ACC112 (cell line): Measurements from ENCODE around the gene LAMP2.
A peak's percentile ranks its signal among the peaks of the same experiment; 100 is the strongest.
"Not testable (repeated sequence)": the region's sequence is repeated elsewhere in the genome, so short reads cannot be mapped to it uniquely, and the experiment has no call there.

Experiments used
- H2AFZ ChIP-seq: fragments of 200-600 bp; sonication (generic); one replicate; pipeline ENCODE4 v1.6.0; 2017; ENCODE audit warnings: antibody characterized with exemption, low read length; ENCODE audit not compliant: unreplicated experiment
- H3K27ac ChIP-seq: fragments of 200-600 bp; sonication (generic); 2 replicates; pipeline ENCODE4 v1.5.1; 2014; ENCODE audit warnings: low read depth, mild to moderate bottlenecking, antibody characterized with exemption, low read length, moderate library complexity
- H3K27me3 ChIP-seq: fragments of 200-600 bp; sonication (generic); 2 replicates; pipeline ENCODE4 v1.6.1; 2014; ENCODE audit warnings: mild to moderate bottlenecking, antibody characterized with exemption, low read length, moderate library complexity, mixed read lengths; ENCODE audit not compliant: insufficient read depth
- H3K36me3 ChIP-seq: fragments of 200-600 bp; sonication (generic); 2 replicates; pipeline ENCODE4 v1.6.1; 2016; ENCODE audit warnings: mild to moderate bottlenecking, antibody characterized with exemption, low read length, moderate library complexity, mixed read lengths; ENCODE audit not compliant: insufficient read depth
- H3K4me1 ChIP-seq: fragments of 200-600 bp; sonication (generic); one replicate; pipeline ENCODE4 v1.6.1; 2016; ENCODE audit warnings: low read length, mixed read lengths; ENCODE audit not compliant: insufficient read depth, unreplicated experiment, control insufficient read depth
- H3K4me3 ChIP-seq: fragments of 200-600 bp; sonication (generic); 2 replicates; pipeline ENCODE4 v1.5.1; 2014; ENCODE audit warnings: mild to moderate bottlenecking, low read depth, low read length
- H3K79me2 ChIP-seq: fragments of 200-600 bp; sonication (generic); one replicate; pipeline ENCODE4 v1.6.0; 2016; ENCODE audit warnings: low read length; ENCODE audit not compliant: control insufficient read depth, unreplicated experiment, insufficient read depth

Gene LAMP2

DNA sequence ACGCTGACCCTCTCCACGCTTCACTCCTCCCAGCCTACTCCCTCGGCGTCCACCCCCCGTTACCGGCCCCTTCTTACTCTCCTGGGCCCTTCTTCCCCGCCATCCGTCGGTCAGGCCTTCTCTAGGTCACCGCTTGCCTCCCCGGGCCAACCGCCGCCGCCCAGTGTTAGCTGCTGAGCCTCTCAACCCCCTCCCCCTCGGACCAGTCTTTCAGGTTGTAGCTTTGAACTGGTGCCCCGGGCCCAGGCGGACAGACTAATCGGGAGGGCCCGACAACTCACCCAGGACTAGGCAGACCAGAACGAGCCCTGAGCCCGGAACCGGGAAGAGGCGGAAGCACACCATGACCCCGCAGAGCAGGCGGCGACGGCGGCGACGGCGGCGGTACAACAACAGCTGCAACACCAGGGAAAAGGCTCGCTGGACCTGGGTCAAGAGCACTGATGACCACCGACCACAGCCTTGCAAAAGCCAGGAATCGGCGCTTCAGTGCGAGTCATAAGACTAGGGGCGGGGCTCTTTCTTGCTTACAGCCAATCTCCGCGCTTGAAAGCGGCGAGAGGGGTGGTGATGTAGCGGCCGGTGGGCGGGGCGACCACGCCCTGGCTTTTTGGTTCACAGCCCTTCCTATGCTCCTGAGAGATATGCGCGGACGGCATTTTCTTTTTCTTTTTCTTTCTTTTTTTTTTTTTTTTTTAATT is at the start of gene LAMP2:
LAMP2 (minus strand) TSS at position 472 of the 701 bp plus-strand sequence; CDS start at position 345, 127 bp downstream.
- Histone ChIP-seq H3K4me1 (peaks cover 11% of the 10 kb centered on the region), H3K79me2 (peaks cover 42% of the 10 kb centered on the region), H2AFZ (no peak within 1 kb of the TSS), H3K36me3 (no peaks in the 10 kb centered on the region), H3K27ac (peak within 1 kb of the TSS; percentile 60), H3K4me3 (peak within 1 kb of the TSS; percentile 91), H3K27me3 (no peaks in the 10 kb centered on the region)

DNA sequence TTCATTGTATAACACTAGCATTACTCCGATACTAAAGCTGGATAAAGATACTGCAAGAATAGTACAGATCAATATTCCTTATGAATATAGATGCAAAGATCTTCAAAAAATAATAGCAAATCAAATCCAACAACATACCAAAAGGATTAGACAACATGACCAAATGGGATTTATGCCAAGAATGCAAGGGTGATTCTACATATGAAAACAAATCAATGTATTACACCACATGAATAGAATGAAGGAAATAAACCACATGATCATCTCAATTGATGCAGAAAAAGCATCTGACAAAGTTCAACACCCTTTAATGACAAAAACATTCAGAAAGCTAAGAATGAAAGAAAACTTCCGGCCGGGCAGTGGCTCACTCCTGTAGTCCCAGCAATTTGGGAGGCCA is 48.8 kb upstream of the LAMP2 start:
- Histone ChIP-seq H3K27me3 (no peaks in the 10 kb centered on the region), H3K4me1 (peaks cover 14% of the 10 kb centered on the region), H3K79me2 (peaks cover 4% of the 10 kb centered on the region), H3K4me3 (no peak overlapping the region), H3K27ac (peak overlapping the region; percentile 83), H2AFZ (no peak overlapping the region), H3K36me3 (no peaks in the 10 kb centered on the region)

DNA sequence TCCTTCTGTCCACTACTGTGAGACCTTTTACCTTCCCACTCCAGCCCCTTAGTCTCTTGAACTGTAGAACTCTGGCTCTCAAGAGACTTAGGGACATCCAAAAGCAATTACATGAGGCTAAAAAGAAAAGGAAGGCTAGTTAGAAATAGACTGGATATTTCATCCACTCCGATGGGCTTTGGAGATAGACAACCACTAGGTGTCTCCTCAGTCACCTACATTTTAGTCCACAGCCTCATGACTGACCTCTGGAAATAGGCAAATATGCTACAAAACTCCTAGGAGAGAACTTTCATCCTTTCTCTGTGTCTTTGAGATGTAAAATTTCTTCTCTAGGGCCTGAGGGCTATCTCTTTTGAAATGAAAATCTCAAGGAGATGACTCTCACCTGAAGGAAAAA is 45.1 kb upstream of the LAMP2 start:
- peaks cover 4% of the 10 kb centered on the region for H3K79me2 ChIP-seq
- no peaks in the 10 kb centered on the region for H3K36me3 ChIP-seq
- H3K27ac ChIP-seq, result no peak overlapping the region
- H3K4me1 ChIP-seq, result peaks cover 14% of the 10 kb centered on the region
- no peak overlapping the region for H3K4me3 ChIP-seq
- H3K27me3 ChIP-seq, result no peaks in the 10 kb centered on the region
- H2AFZ ChIP-seq, result no peak overlapping the region

DNA sequence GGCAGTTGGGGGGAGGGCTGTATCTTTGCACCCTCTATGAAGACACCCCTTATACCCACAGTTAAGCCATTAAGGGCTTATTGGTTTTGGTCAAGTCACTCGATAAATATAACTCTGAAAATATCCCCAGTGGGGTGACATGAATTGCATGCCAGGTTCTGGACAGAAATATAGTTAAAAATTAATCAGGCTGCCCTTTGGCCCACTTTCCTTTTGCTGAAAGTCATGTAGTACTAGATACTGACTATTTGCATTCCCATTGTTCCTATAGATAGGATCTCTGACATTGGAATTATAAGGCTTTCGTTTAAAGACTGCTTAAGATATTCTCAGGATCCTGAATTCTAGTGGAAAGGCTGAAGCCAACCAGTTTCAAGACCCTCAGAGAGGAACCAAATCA is 43.5 kb upstream of the LAMP2 start:
- no peaks in the 10 kb centered on the region for H3K27me3 ChIP-seq
- no peak overlapping the region for H3K4me3 ChIP-seq
- peaks cover 2% of the 10 kb centered on the region for H3K4me1 ChIP-seq
- no peak overlapping the region for H3K27ac ChIP-seq
- peaks cover 3% of the 10 kb centered on the region for H3K79me2 ChIP-seq
- H3K36me3 ChIP-seq, result no peaks in the 10 kb centered on the region
- H2AFZ ChIP-seq, result no peak overlapping the region

DNA sequence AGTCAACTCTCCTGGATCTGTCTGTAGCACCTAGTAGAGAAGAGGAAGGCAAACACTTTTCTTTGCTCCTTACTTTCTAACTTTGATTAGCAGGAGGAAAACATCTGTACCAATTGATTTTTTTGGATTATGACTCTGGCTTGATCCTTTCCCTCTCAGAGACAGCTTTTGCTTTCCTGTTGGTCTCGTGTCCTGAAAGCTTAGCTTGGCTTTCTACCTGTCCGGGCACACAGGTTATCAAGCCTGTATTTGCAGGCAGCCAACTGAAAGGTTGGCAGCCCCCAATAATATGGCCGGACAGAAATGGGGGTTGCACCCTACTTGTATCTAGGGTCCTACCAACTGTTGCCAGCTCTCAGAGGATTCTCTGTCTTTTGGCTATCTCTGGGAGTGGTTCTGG is 43.1 kb upstream of the LAMP2 start:
- Histone ChIP-seq H3K27me3 (no peaks in the 10 kb centered on the region), H3K27ac (no peak overlapping the region), H3K4me1 (no peaks in the 10 kb centered on the region), H3K36me3 (no peaks in the 10 kb centered on the region), H3K79me2 (peaks cover 3% of the 10 kb centered on the region), H2AFZ (no peak overlapping the region), H3K4me3 (no peak overlapping the region)

DNA sequence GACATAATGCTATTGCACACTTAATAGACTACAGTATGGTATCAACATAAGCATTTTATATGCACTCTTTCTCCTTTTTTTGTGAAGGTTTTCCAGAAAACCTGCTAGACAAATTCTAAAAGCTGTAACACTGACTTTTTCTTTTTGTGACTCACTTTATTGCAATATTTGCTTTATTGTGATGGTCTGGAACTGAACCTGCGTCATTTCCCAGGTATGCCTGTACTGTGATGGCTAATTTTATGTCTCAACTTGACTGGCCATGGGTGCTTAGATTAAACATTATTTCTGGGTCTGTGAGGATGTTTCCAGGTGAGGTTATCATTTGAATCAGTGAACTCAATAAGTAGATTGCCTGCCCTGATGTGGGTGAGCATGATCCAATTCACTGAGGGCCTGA is 35.5 kb upstream of the LAMP2 start:
- H3K4me3 ChIP-seq, result no peak overlapping the region
- no peak overlapping the region for H3K27ac ChIP-seq
- no peaks in the 10 kb centered on the region for H3K79me2 ChIP-seq
- no peaks in the 10 kb centered on the region for H3K36me3 ChIP-seq
- no peaks in the 10 kb centered on the region for H3K27me3 ChIP-seq
- H3K4me1 ChIP-seq, result peaks cover 2% of the 10 kb centered on the region
- no peak overlapping the region for H2AFZ ChIP-seq

DNA sequence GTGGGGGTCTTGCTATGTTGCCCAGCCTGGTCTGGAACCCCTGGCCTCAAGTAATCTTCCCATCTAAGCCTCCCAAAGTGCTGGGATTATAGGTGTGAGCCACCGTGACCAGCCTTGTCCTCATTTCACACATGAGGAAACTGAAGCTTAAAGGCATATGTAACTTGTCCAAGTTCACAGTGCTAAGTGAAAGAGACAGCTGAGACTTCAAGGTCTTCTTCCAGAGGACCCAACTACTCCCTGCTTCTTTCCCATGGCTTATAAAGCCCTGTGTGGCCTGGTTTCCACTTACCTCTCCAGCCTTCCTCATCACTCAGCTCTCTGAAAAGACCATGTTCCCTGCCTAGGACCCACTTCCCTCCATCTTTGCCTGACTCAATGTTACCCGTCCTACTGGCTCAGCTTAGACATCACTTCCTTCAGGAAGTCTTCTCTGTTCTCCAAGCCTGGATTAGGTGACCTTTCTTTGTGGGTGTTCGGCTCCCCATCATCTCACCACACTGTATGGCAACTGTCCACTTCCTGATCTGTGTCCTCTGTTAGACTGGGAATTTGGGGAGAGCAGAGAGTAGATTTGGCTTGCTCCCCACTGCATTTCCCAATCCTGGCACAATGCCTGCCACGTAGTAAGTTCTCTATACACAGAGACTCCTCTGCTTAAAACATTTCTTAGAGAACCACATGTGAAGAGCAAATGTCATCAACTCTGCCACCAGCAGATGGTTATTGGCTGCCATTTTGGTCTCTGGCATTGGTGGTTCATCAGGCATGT is 30.4 kb upstream of the LAMP2 start:
- Histone ChIP-seq H3K4me3 (no peak overlapping the region), H3K27ac (peak overlapping the region; percentile 37; the same call in 1 of the 2 replicates), H3K79me2 (no peaks in the 10 kb centered on the region), H3K36me3 (no peaks in the 10 kb centered on the region), H3K4me1 (peaks cover 6% of the 10 kb centered on the region), H2AFZ (peak overlapping the region; percentile 60), H3K27me3 (no peaks in the 10 kb centered on the region)

DNA sequence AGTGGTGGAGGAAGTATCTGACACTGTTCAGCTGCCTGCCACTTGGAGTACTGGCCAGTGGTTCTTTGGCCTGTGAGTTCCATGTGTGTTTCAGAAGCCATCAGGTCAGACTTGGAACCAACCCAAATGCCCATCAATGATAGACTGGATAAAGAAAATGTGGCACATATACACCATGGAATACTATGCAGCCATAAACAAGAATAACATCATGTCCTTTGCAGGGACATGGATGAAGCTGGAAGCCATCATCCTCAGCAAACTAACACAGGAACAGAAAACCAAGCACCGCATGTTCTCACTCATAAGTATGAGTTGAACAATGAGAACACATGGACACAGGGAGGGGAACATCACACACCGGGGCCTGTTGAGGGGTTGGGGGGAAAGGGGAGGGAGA is 21.0 kb upstream of the LAMP2 start:
- not testable (repeated sequence) for H3K27ac ChIP-seq, H3K4me1 ChIP-seq, H3K79me2 ChIP-seq, H3K4me3 ChIP-seq, H2AFZ ChIP-seq, H3K27me3 ChIP-seq, H3K36me3 ChIP-seq

DNA sequence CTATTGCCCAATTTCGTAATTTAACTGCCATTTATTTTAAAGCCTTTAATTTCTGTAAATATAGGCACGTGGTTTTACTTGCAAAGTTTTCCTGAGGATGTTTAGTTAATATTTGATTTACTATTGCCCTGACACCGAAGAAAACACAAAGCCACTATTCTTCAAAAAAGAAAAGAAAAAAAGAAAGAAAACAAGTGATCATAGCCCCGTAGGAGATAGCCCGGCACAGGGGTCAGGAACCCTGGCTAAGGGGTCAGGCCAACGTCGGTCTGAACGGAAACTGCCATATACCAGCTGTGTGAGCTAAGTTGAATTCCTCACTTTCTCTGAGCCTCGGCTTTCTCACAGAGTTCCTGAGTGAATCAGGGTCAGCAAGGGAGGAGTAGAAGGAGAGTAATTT is 17.7 kb upstream of the LAMP2 start:
- Histone ChIP-seq H3K36me3 (no peaks in the 10 kb centered on the region), H3K79me2 (no peaks in the 10 kb centered on the region), H3K27me3 (no peaks in the 10 kb centered on the region), H3K27ac (no peak overlapping the region), H3K4me3 (no peak overlapping the region), H3K4me1 (peaks cover 4% of the 10 kb centered on the region), H2AFZ (no peak overlapping the region)

DNA sequence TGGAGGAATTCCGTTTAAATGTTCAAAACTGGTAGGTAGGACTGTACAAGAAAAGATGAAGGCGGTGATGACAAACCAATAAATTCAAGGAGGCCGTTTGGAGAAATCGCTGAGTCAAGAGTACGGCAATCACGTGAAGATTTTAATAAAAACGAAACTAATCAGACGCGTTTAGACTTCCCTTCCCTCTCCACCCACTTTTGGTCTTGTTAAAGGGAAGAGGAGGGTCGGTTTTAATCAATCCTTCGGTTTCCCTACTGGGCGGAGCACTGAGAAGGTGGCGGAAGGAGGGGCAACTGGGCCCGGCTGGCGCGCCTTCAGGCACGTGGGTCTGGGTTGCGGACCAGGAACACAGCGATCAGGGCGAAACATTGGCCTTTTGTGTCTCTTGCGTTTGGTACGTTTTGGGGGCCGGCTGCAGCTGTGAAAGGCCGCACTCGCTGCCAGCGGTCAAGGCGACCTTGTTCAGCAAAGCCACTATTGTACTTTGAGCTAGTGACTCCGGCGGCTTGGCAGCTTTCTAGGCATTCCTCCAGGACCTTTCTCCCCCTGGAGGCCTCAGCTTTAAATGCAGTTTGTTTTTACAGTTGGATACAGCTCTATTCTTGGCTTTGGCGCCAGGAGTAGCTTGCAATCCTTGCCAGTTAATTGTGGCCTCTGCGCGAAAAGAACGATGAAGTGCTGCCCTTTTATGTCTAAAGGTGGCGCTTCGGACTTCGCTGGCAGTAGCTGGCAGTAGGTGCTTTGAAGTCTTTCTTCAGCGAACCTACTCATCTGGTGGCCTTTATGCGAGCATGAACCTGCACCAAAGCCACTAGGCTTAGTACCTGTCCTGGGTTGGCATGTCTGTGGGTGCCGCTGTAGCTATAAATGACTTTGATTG is 16.8 kb upstream of the LAMP2 start:
- Histone ChIP-seq H3K79me2 (no peaks in the 10 kb centered on the region), H3K36me3 (no peaks in the 10 kb centered on the region), H2AFZ (peak overlapping the region; percentile 83), H3K27ac (peak overlapping the region; percentile 92), H3K4me3 (peak overlapping the region; percentile 76), H3K27me3 (no peaks in the 10 kb centered on the region), H3K4me1 (peaks cover 4% of the 10 kb centered on the region)
